BLaER1 (cell line): ENCODE results near the gene KIF26B.

Source experiments
- H3K27ac ChIP-seq: shearing (Covaris generic); formaldehyde crosslinking; 2 replicates; pipeline ENCODE4 v1.8.1; 2022
- H3K27me3 ChIP-seq: shearing (Covaris generic); formaldehyde crosslinking; 2 replicates; pipeline ENCODE4 v1.8.1; 2022
- H3K36me3 ChIP-seq: shearing (Covaris generic); formaldehyde crosslinking; 2 replicates; pipeline ENCODE4 v1.8.1; 2022
- H3K4me1 ChIP-seq: shearing (Covaris generic); formaldehyde crosslinking; 2 replicates; pipeline ENCODE4 v1.8.1; 2022
- H3K4me2 ChIP-seq: shearing (Covaris generic); formaldehyde crosslinking; 2 replicates; pipeline ENCODE4 v1.8.1; 2022
- H3K4me3 ChIP-seq: shearing (Covaris generic); formaldehyde crosslinking; 2 replicates; pipeline ENCODE4 v1.8.1; 2022
- H3K9ac ChIP-seq: shearing (Covaris generic); formaldehyde crosslinking; 2 replicates; pipeline ENCODE4 v1.8.1; 2022
- H3K9me3 ChIP-seq: shearing (Covaris generic); formaldehyde crosslinking; 2 replicates; pipeline ENCODE4 v1.8.1; 2022
- H4K20me1 ChIP-seq: shearing (Covaris generic); formaldehyde crosslinking; 2 replicates; pipeline ENCODE4 v1.8.1; 2022
- Cebpa-rat ChIP-seq: shearing (Covaris generic); IDR thresholded peaks from 2 replicates; pipeline ENCODE4 v1.8.1; 2022

The KIF26B gene

GRCh38 chr1:245673881-245674414 lies 519.2 kb downstream of the KIF26B start:
- no peaks in the 10 kb centered on the region for H3K27me3 ChIP-seq
- no peak overlapping the region for H3K4me3 ChIP-seq
- H3K27ac ChIP-seq = no peak overlapping the region
- peaks cover 8% of the 10 kb centered on the region for H3K4me1 ChIP-seq
- H3K9me3 ChIP-seq = no peaks in the 10 kb centered on the region
- H3K36me3 ChIP-seq = no peaks in the 10 kb centered on the region
- no peaks in the 10 kb centered on the region for H4K20me1 ChIP-seq
- H3K4me2 ChIP-seq = peak overlapping the region; percentile 44
- no peak for TF ChIP-seq Cebpa-rat
- no peak overlapping the region for H3K9ac ChIP-seq

DNA sequence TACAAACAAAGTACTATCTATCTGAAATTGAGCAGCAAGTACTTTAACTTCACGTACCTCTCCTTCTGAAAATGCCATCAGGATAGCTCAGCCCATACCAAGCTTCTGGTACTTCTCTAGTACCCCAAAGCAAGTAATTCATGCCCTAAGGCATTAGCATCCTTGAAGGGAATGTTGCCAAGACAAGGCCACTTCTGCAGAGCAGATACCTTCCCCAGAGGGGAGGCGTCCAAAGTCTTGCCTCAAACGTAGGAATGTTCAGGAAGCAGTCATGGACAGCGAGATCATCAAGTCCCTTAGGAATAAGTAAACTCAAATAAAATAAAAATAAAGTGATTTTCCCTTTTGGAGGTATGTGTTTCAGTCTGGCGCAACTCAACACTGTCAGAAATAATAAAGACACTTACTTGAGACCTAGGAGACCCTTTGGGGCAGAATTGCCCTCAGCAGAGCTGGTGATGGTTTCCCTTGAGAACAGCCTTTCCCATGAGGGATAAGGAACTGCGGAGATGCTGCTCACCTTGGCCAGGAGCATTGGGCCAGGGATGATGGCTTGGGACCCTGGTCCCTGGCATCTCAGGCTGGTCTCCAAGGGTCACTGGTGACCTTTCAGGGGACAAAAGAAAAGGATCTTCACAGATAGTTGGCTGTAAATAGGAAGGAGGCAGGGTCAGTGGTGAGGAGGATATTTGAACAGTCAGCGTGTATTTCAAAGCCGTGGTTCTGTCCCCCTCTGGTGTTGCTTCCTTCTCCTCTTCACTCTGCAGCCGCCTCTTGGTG lies 522.9 kb downstream of the KIF26B start:
- Histone ChIP-seq H3K4me1 (peaks cover 23% of the 10 kb centered on the region), H3K4me3 (no peak overlapping the region), H3K9ac (no peak overlapping the region), H3K27me3 (no peaks in the 10 kb centered on the region), H3K9me3 (no peaks in the 10 kb centered on the region), H3K4me2 (no peak overlapping the region), H3K27ac (no peak overlapping the region), H4K20me1 (no peaks in the 10 kb centered on the region), H3K36me3 (no peaks in the 10 kb centered on the region)
- no peak for TF ChIP-seq Cebpa-rat

- no peak for TF ChIP-seq Cebpa-rat
- H3K4me2 ChIP-seq = no peak overlapping the region
- H3K9ac ChIP-seq = no peak overlapping the region
- no peaks in the 10 kb centered on the region for H3K9me3 ChIP-seq
- H3K4me3 ChIP-seq = no peak overlapping the region
- no peaks in the 10 kb centered on the region for H4K20me1 ChIP-seq
- peaks cover 17% of the 10 kb centered on the region for H3K4me1 ChIP-seq
- H3K27ac ChIP-seq = no peak overlapping the region
- no peaks in the 10 kb centered on the region for H3K36me3 ChIP-seq
- no peaks in the 10 kb centered on the region for H3K27me3 ChIP-seq
These were observed 524.2 kb downstream of the KIF26B start for GRCh38 chr1:245678860-245679411.

DNA sequence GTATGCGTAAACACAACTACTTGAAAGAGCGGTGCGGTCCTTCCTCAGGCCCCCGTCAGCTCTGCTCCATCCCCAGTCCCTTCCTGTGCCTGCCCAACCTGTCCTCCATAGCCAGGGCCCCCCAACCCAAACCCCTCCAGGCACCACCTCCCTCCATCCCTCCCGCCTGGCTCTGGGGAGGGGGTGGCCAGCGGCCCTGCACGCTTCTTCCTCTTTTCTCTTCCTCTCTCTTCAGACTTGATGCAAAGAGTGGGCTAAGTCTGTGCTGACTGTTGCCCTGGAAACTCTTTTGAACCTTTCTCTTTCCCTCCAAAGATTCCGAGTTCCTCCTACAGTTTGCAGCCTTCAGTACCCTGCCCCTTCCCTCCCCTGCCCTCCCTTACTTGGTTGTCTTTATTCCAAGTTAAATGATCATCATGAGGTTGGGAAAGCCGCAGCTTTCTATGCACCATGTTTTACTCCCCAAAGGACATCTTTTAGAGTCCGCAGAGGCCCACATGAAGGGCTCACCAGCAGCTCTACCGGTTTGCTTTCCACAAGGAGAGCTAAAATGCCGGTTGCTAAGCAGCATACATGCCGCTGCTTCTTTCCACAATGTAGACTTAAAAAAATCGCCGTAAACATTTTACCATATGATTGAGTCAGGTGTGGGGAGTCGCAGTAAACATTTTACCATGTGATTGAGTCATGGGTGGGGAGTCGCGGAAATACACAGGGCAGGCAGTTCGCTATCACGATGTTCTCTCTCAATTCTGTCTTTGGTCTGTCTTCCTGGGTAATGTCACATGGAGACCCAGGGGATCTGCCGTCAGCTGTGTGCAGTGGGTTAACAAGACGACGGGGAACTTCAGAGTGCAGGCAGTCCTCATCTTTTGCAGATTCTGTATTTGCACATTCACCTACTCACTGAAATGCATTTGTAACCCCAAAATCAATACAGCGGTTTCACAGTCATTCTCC lies 525.3 kb downstream of the KIF26B start:
- Histone ChIP-seq H3K4me3 (no peak overlapping the region), H3K9me3 (no peaks in the 10 kb centered on the region), H3K27ac (0 out of 2 replicates have a peak overlapping the region, but pooled peaks have one; percentile 1), H4K20me1 (no peaks in the 10 kb centered on the region), H3K36me3 (no peaks in the 10 kb centered on the region), H3K4me2 (peak overlapping the region; percentile 52), H3K9ac (no peak overlapping the region), H3K4me1 (peaks cover 14% of the 10 kb centered on the region), H3K27me3 (no peaks in the 10 kb centered on the region)
- TF ChIP-seq Cebpa-rat = no peak

DNA sequence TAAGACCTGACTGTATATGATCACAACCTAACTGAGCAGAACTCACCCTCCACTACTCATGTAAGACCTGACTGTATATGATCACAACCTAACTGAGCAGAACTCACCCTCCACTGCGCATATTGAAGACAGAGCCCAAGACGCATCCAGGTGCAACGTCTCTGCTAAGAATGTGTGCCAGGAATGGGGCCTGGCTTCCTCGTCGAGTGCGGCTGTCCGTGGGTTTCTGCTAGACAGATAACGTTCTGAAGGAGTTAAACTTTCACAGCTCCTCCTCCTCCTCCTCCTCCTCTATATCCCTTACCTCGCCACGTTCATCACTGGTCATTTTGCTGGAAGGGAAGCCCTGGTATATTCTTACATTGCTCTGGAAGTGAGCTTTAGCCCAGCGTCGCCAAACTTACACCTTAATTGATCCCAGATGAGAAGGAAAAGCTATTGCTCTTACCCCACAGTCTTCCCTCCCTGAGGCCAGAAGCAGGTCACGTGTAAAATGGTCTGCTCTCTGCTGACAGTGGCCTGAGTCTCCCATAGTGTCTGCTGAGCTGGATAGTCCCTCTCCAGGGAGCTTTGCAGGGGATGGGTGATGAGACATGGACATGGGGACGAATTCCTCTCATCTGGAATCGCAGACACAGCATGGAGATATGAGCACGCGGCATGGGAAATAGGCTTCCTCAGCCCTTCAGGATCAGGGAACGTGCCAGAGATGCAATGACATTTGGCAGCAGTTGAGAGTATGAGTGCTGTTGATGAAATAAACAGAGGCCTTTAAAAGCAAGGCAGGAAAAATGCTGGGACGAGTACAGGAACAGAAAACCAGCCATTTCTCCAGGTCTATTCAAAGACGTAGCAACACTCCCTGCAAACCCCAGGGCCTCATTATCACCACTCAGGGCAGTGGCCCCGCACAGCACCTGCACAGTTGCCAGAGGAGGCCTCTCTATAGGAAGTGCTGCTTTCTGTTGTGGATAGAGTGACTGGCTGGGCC lies 528.1 kb downstream of the KIF26B start:
- Histone ChIP-seq H3K4me1 (peaks cover 14% of the 10 kb centered on the region), H3K27me3 (no peaks in the 10 kb centered on the region), H3K27ac (no peak overlapping the region), H3K9ac (no peak overlapping the region), H3K9me3 (peaks cover 6% of the 10 kb centered on the region), H3K4me3 (no peak overlapping the region), H3K36me3 (no peaks in the 10 kb centered on the region), H3K4me2 (no peak overlapping the region), H4K20me1 (no peaks in the 10 kb centered on the region)
- no peak for TF ChIP-seq Cebpa-rat

GRCh38 chr1:245683676-245684075 lies 528.9 kb downstream of the KIF26B start:
- H3K9me3 ChIP-seq = peaks cover 13% of the 10 kb centered on the region
- H3K4me1 ChIP-seq = peaks cover 14% of the 10 kb centered on the region
- H3K27me3 ChIP-seq = no peaks in the 10 kb centered on the region
- H3K27ac ChIP-seq = no peak overlapping the region
- TF ChIP-seq Cebpa-rat = no peak
- H3K4me2 ChIP-seq = no peak overlapping the region
- no peak overlapping the region for H3K9ac ChIP-seq
- no peaks in the 10 kb centered on the region for H3K36me3 ChIP-seq
- no peak overlapping the region for H3K4me3 ChIP-seq
- H4K20me1 ChIP-seq = no peaks in the 10 kb centered on the region

- H3K27me3 ChIP-seq = no peaks in the 10 kb centered on the region
- no peak overlapping the region for H3K27ac ChIP-seq
- TF ChIP-seq Cebpa-rat = no peak
- H3K4me1 ChIP-seq = peaks cover 14% of the 10 kb centered on the region
- H3K4me2 ChIP-seq = no peak overlapping the region
- H3K9me3 ChIP-seq = peaks cover 17% of the 10 kb centered on the region
- H3K4me3 ChIP-seq = no peak overlapping the region
- no peaks in the 10 kb centered on the region for H3K36me3 ChIP-seq
- H3K9ac ChIP-seq = no peak overlapping the region
- H4K20me1 ChIP-seq = no peaks in the 10 kb centered on the region
These were observed 529.4 kb downstream of the KIF26B start for GRCh38 chr1:245684166-245684565.

GRCh38 chr1:245684571-245684970 lies 529.8 kb downstream of the KIF26B start:
- H3K9ac ChIP-seq = no peak overlapping the region
- H3K4me3 ChIP-seq = no peak overlapping the region
- H3K36me3 ChIP-seq = no peaks in the 10 kb centered on the region
- no peaks in the 10 kb centered on the region for H4K20me1 ChIP-seq
- no peak overlapping the region for H3K27ac ChIP-seq
- H3K9me3 ChIP-seq = peaks cover 17% of the 10 kb centered on the region
- H3K27me3 ChIP-seq = no peaks in the 10 kb centered on the region
- no peak overlapping the region for H3K4me2 ChIP-seq
- peaks cover 14% of the 10 kb centered on the region for H3K4me1 ChIP-seq
- TF ChIP-seq Cebpa-rat = no peak
